Epithelial cell of proximal tubule (primary cell): ENCODE results near the gene RPL28. TPM values are rescaled to one million over a fixed set of nuclear protein-coding genes. Genes with fewer than 3 reads are reported as not detected.

Experiments
- DNase-seq: peaks from one replicate; pipeline ENCODE4 v3.0.0-alpha.2; 2011; ENCODE audit warnings: low read depth
- H3K4me3 ChIP-seq: 2 replicates; pipeline ENCODE4 v1.5.1; 2011; ENCODE audit warnings: low read depth, mild to moderate bottlenecking, low read length
- CTCF ChIP-seq: conservative IDR thresholded peaks from 2 replicates; pipeline ENCODE4 v1.5.1; 2012; ENCODE audit warnings: low read depth, mild to moderate bottlenecking, low read length
- total RNA-seq: library from RNA; depleted of rRNA; stranded (reverse); fragments of >200 nt; gene quantifications from 2 replicates; pipeline ENCODE4 v1.2.3, GENCODE V29; 2015

RPL28 gene
- total RNA-seq, 1 donor from 2014 or later = 412 TPM

GRCh38 chr19:55376241-55376933 lies 9.3 kb upstream of the RPL28 start, which contains the start of gene TMEM190:
Gene TMEM190 (plus strand): TSS chr19:55376826. CDS start chr19:55376854, 28 bp downstream.
- no peak for DNase-seq
- TF ChIP-seq CTCF = no peak
- no peak within 1 kb of the TSS for H3K4me3 ChIP-seq

- no peak overlapping the region for H3K4me3 ChIP-seq
- no peak for DNase-seq
- no peak for TF ChIP-seq CTCF
Observed at GRCh38 chr19:55377356-55378131, 8.2 kb upstream of the RPL28 start.

- no peak overlapping the region for H3K4me3 ChIP-seq
- no peak for DNase-seq
- TF ChIP-seq CTCF = no peak
Observed at GRCh38 chr19:55379174-55379573, 6.6 kb upstream of the RPL28 start.

- no peak for DNase-seq
- no peak for TF ChIP-seq CTCF
- H3K4me3 ChIP-seq = no peak overlapping the region
Observed at GRCh38 chr19:55382013-55382412, 3.7 kb upstream of the RPL28 start.

- H3K4me3 ChIP-seq = no peak overlapping the region
- DNase-seq = no peak
- no peak for TF ChIP-seq CTCF
Observed at GRCh38 chr19:55382522-55383054, 3.1 kb upstream of the RPL28 start.

GRCh38 chr19:55383279-55384130 lies 2.2 kb upstream of the RPL28 start:
- DNase-seq = no peak
- H3K4me3 ChIP-seq = peak overlapping the region; percentile 99
- TF ChIP-seq CTCF = no peak
